GM19463 (cell line): ENCODE data around the gene ZNF236.
"Not testable (repeated sequence)": the region's sequence is repeated elsewhere in the genome, so short reads cannot be mapped to it uniquely, and the experiment has no call there.

Experiments used
- ATAC-seq: cut with Tn5 transposase; IDR thresholded peaks from one replicate; pipeline ENCODE4 v1.9.1; 2021; ENCODE audit warnings: mild to moderate bottlenecking, moderate library complexity; ENCODE audit not compliant: unreplicated experiment

The ZNF236 gene

GRCh38 chr18:77017355-77017754, 195.0 kb downstream of the ZNF236 start:
- no peak for ATAC-seq

- ATAC-seq: not testable (repeated sequence)
Measured at GRCh38 chr18:77018650-77019049, 196.3 kb downstream of the ZNF236 start.

- ATAC-seq: no peak
Measured at GRCh38 chr18:77019641-77020040, 197.3 kb downstream of the ZNF236 start.
